K562 (cell line): ENCODE measurements around the gene KPTN. TPM values are rescaled to one million over a fixed set of nuclear protein-coding genes. Genes with fewer than 3 reads are reported as not detected.

Source experiments
- ATAC-seq: fragments of 200-7000 bp; cut with Tn5 transposase; 3 replicates; pipeline ENCODE4 v1.9.1; 2020; ENCODE audit warnings: moderate library complexity
- BruUV-seq: library from RNA; stranded (reverse); fragments of 400-500 nt; replicated peaks from 2 replicates; lab custom pipeline; 2021; lab: Mats Ljungman, UMichigan
- CTCF ChIA-PET: fragments of 300-600 bp; formaldehyde crosslinking; extraction: SDS; loops from one replicate; lab custom pipeline; 2021; ENCODE audit warnings: low intra/inter-chr PET ratio; lab: Yijun Ruan, JAX
- POLR2A ChIA-PET: fragments of 300-600, 350-650 bp; sonication (Branson Sonifier 250); formaldehyde crosslinking; extraction: SDS; loops from one replicate; lab custom pipeline; 2021; ENCODE audit warnings: antibody characterized with exemption, inconsistent platforms; lab: Yijun Ruan, JAX
- DNase-seq, 4 experiments: peaks; one replicate each; pipeline versions ENCODE4 v3.0.0 to v3.0.0-alpha.2; 2011 to 2018; ENCODE audit warnings: low spot score in 3 of 4, mixed read lengths in 3 of 4; ENCODE audit errors: extremely low read depth in 1 of 4
- FAIRE-seq: peaks from 2 replicates; lab custom pipeline; 2011; peaks lifted over from hg19 to GRCh38; lab: Jason Lieb, UNC
- H2AFZ ChIP-seq: 2 replicates; pipeline ENCODE4 v1.6.0; 2011; ENCODE audit warnings: low read depth, low read length, control low read depth, inconsistent platforms
- H3K27ac ChIP-seq: fragments of 200-600 bp; 3 replicates; pipeline ENCODE4 v1.8.0; 2011; ENCODE audit warnings: low read depth, mild to moderate bottlenecking, control low read depth, inconsistent platforms, low read length, moderate library complexity, mixed read lengths; ENCODE audit errors: extremely low read depth
- H3K27me3 ChIP-seq, 2 experiments: fragments of 300-600 bp in 1 of 2; 2 replicates in 1 of 2; 3 replicates in 1 of 2; pipeline versions ENCODE4 v1.6.0 to v1.8.0; 2011; ENCODE audit warnings: inconsistent platforms in 2 of 2, low read length in 2 of 2, mild to moderate bottlenecking in 1 of 2, mixed read lengths in 1 of 2, moderate library complexity in 1 of 2; ENCODE audit not compliant: control insufficient read depth in 2 of 2, insufficient read depth in 2 of 2
- H3K36me3 ChIP-seq: fragments of 300-600 bp; 3 replicates; pipeline ENCODE4 v1.8.0; 2011; ENCODE audit warnings: mild to moderate bottlenecking, low read length, inconsistent platforms; ENCODE audit not compliant: control insufficient read depth, insufficient read depth
- H3K4me1 ChIP-seq, 2 experiments: fragments of 200-600 bp in 1 of 2; replicated peaks in 1 of 2; 2 replicates in 1 of 2; 3 replicates in 1 of 2; pipeline versions ENCODE4 v1.5.1 to v1.8.0; 2011; ENCODE audit warnings: inconsistent platforms in 2 of 2, low read length in 2 of 2, mild to moderate bottlenecking in 1 of 2, mixed read lengths in 1 of 2, moderate library complexity in 1 of 2; ENCODE audit not compliant: control insufficient read depth in 2 of 2, insufficient read depth in 2 of 2
- H3K4me2 ChIP-seq: 2 replicates; pipeline ENCODE4 v1.6.1; 2011; ENCODE audit warnings: low read length, control low read depth, inconsistent platforms, mixed read lengths; ENCODE audit not compliant: insufficient read depth
- H3K4me3 ChIP-seq: fragments of 200-600 bp; sonication (generic), shearing (Covaris generic); 2 replicates; pipeline ENCODE4 v1.5.1; 2016; ENCODE audit warnings: control low read depth, inconsistent platforms
- H3K79me2 ChIP-seq: fragments of 200-600 bp; 3 replicates; pipeline ENCODE4 v1.8.0; 2011; ENCODE audit warnings: low read length, inconsistent platforms; ENCODE audit not compliant: control insufficient read depth, insufficient read depth
- H3K9ac ChIP-seq, 2 experiments: 2 replicates each; pipeline versions ENCODE4 v1.6.0 to v1.6.1; 2011; ENCODE audit warnings: low read depth in 2 of 2, low read length in 2 of 2, control low read depth in 1 of 2, inconsistent platforms in 1 of 2, mild to moderate bottlenecking in 1 of 2, mixed read lengths in 1 of 2; ENCODE audit not compliant: insufficient read depth in 1 of 2
- H3K9me1 ChIP-seq: one replicate; pipeline ENCODE4 v1.6.0; 2011; ENCODE audit warnings: inconsistent platforms, mild to moderate bottlenecking, low read length, moderate library complexity; ENCODE audit not compliant: control insufficient read depth, insufficient read depth
- H3K9me3 ChIP-seq: replicated peaks from 2 replicates; pipeline ENCODE4 v1.5.1; 2011; ENCODE audit warnings: low read depth, low read length, inconsistent platforms; ENCODE audit not compliant: control insufficient read depth, insufficient read depth
- H4K20me1 ChIP-seq: replicated peaks from 2 replicates; pipeline ENCODE4 v1.6.1; 2011; ENCODE audit warnings: low read length, inconsistent platforms, mixed read lengths; ENCODE audit not compliant: control insufficient read depth, insufficient read depth
- ASH1L ChIP-seq: fragments of 450-650 bp; IDR thresholded peaks from 2 replicates; pipeline ENCODE4 v1.6.1; 2018; ENCODE audit warnings: borderline replicate concordance, mild to moderate bottlenecking, low read depth; ENCODE audit not compliant: partially characterized antibody
- HDAC3 ChIP-seq: fragments of 450-650 bp; IDR thresholded peaks from 2 replicates; pipeline ENCODE4 v1.6.1; 2018; ENCODE audit warnings: borderline replicate concordance, mild to moderate bottlenecking, moderate library complexity; ENCODE audit not compliant: partially characterized antibody
- HMG20A ChIP-seq: fragments of 450-650 bp; formaldehyde crosslinking; conservative IDR thresholded peaks from 2 replicates; pipeline ENCODE4 v1.4.0; 2020; ENCODE audit warnings: mild to moderate bottlenecking, mixed read lengths
- KLF1 ChIP-seq: fragments of 450-650 bp; IDR thresholded peaks from 2 replicates; pipeline ENCODE4 v1.6.1; 2016; ENCODE audit warnings: missing genetic modification characterization, missing compliant biosample characterization
- MAFG ChIP-seq: fragments of 450-650 bp; conservative IDR thresholded peaks from 2 replicates; pipeline ENCODE4 v1.6.1; 2016; ENCODE audit warnings: missing genetic modification characterization, missing compliant biosample characterization
- MYNN ChIP-seq, 2 experiments: sonication (generic); formaldehyde crosslinking in 1 of 2; IDR thresholded peaks; 2 replicates each; pipeline versions ENCODE4 v1.5.0 to v1.6.1; 2016 to 2020; ENCODE audit warnings: antibody characterized with exemption in 1 of 2, missing genetic modification reagents in 1 of 2
- NBN ChIP-seq: fragments of 450-650 bp; IDR thresholded peaks from 2 replicates; pipeline ENCODE4 v1.6.1; 2016; ENCODE audit warnings: low read depth, mild to moderate bottlenecking
- OTX1 ChIP-seq: fragments of 450-650 bp; formaldehyde crosslinking; IDR thresholded peaks from 2 replicates; pipeline ENCODE4 v1.4.0; 2022; ENCODE audit warnings: mild to moderate bottlenecking
- PTBP1 ChIP-seq: fragments of 200-400 bp; formaldehyde crosslinking; IDR thresholded peaks from 2 replicates; pipeline ENCODE4 v1.6.1; 2017; ENCODE audit warnings: low read depth, low read length
- RFX5 ChIP-seq: IDR thresholded peaks from 2 replicates; pipeline ENCODE4 v1.6.1; 2011; ENCODE audit warnings: low read depth, mild to moderate bottlenecking, improper control_type of control experiment, low read length
- TCF7 ChIP-seq: sonication (generic); IDR thresholded peaks from 2 replicates; pipeline ENCODE4 v1.6.1; 2016; ENCODE audit warnings: antibody characterized with exemption, borderline replicate concordance
- U2AF2 ChIP-seq: fragments of 200-400 bp; formaldehyde crosslinking; optimal IDR thresholded peaks from 2 replicates; pipeline ENCODE3; 2017; ENCODE audit warnings: low read depth, mild to moderate bottlenecking, low read length
- ZBTB8A ChIP-seq: fragments of 450-650 bp; IDR thresholded peaks from 2 replicates; pipeline ENCODE4 v1.6.1; 2018; ENCODE audit warnings: mild to moderate bottlenecking, moderate library complexity; ENCODE audit not compliant: partially characterized antibody
- ZNF197 ChIP-seq: fragments of 200-800 bp; sonication (Bioruptor generic); IDR thresholded peaks from 2 replicates; pipeline ENCODE4 v1.6.1; 2016; ENCODE audit warnings: low read depth, missing genetic modification characterization, missing compliant biosample characterization
- ZNF232 ChIP-seq: sonication (generic); formaldehyde crosslinking; IDR thresholded peaks from 2 replicates; pipeline ENCODE4 v1.8.0; 2022; ENCODE audit warnings: mild to moderate bottlenecking, missing genetic modification reagents
- ZNF282 ChIP-seq: sonication (generic); formaldehyde crosslinking; IDR thresholded peaks from 2 replicates; pipeline ENCODE4 v1.8.1; 2023; ENCODE audit warnings: missing genetic modification reagents
- ZNF764 ChIP-seq: fragments of 250-450 bp; sonication (Bioruptor Pico); IDR thresholded peaks from 2 replicates; pipeline ENCODE4 v1.4.0; 2020; ENCODE audit warnings: low read depth, mild to moderate bottlenecking, moderate library complexity
- WGBS: fragments of 100-300 bp; shearing (Covaris generic); methylation state at CpG from one replicate; pipeline ENCODE4 v1.1.6; 2016; ENCODE audit warnings: low coverage, mixed read lengths; ENCODE audit not compliant: insufficient coverage; ENCODE audit errors: missing lambda C conversion rate; 5-methylcytosine and 5-hydroxymethylcytosine counted together
- in situ Hi-C: fragments of 300-500 bp; cut with MboI; formaldehyde crosslinking; loops from 4 replicates; pipeline ENCODE4 v1.15.0; 2018; ENCODE audit warnings: inconsistent platforms, mixed read lengths
- intact Hi-C: fragments of 100-400 bp; cut with micrococcal nuclease; formaldehyde crosslinking; loops from 2 replicates; pipeline ENCODE4 v1.14.2; 2022
- polyA plus RNA-seq, 8 experiments: library from polyadenylated mRNA; depleted of rRNA in 4 of 8; stranded (reverse) in 5 of 8; unstranded in 3 of 8; fragments of >200 nt; fragmentation: Nextera tagmentation in 2 of 8; fragmentation: Illumina TruSeq in 1 of 8; extraction: Ambion mirVana in 2 of 8; extraction: Trizol in 1 of 8; gene quantifications; 2 replicates each; pipeline versions ENCODE4 v1.2.1 to v1.2.3, GENCODE V29; 2011 to 2014; ENCODE audit warnings: inconsistent platforms in 1 of 8, missing spikeins in 1 of 8
- total RNA-seq, 7 experiments: library from RNA; depleted of rRNA in 6 of 7; stranded (reverse); fragments of >200 nt in 6 of 7; fragmentation: Illumina TruSeq in 2 of 7; extraction: Trizol in 2 of 7; gene quantifications; 2 replicates each; pipeline versions ENCODE4 v1.2.1 to v1.2.3, GENCODE V29; 2011 to 2021; ENCODE audit warnings: low replicate concordance in 1 of 7

The KPTN gene
- total and polyA plus RNA-seq, 9 of the 15 experiments (the other 6 are each of a cell fraction or from before 2014, with no cell fraction given) = 0.56 to 18.2 (median 8.5) TPM

GRCh38 chr19:47432091-47432490, 51.9 kb downstream of the KPTN start:
- Histone ChIP-seq H3K9ac (no peak overlapping the region), H3K4me1 (peaks cover 11 to 35% of the 10 kb centered on the region in 2 experiments; a peak in 3 of 5 replicates), H3K4me2 (no peak overlapping the region), H3K4me3 (no peak overlapping the region), H3K27ac (no peak overlapping the region), H3K9me3 (no peaks in the 10 kb centered on the region), H3K27me3 (peaks cover 0 to 13% of the 10 kb centered on the region in 2 experiments; a peak in 1 of 5 replicates), H3K79me2 (no peaks in the 10 kb centered on the region), H3K36me3 (no peaks in the 10 kb centered on the region), H3K9me1 (no peaks in the 10 kb centered on the region), H2AFZ (no peak overlapping the region), H4K20me1 (peaks cover 12% of the 10 kb centered on the region; the same call in 1 of the 2 replicates)
- in situ Hi-C loops (no loop called here), intact Hi-C loops (no loop called here)
- FAIRE-seq (no peak), ATAC-seq (no peak), DNase-seq (no peak)
- no TSS peak for BruUV-seq
- 68% methylated on average over 18 of the region's 18 CpGs for WGBS
- POLR2A ChIA-PET = interaction anchor here (1.1 to 1.3 kb wide), 2 partner anchors 77 to 264 kb away, joined by 3 to 6 read pairs; no protein-coding TSS in a partner anchor
- CTCF ChIA-PET = no interaction called here
- TF ChIP-seq U2AF2 (no peak), ZNF197 (CRISPR knock-in tag) (no peak), HDAC3 (no peak), HMG20A (CRISPR knock-in tag) (no peak), MAFG (tag) (no peak), ZNF282 (CRISPR knock-in tag) (no peak), NBN (no peak), OTX1 (CRISPR knock-in tag) (no peak), ZNF764 (no peak), ZNF232 (CRISPR knock-in tag) (no peak), RFX5 (no peak), KLF1 (tag) (no peak), TCF7 (no peak), ZBTB8A (no peak), PTBP1 (no peak), ASH1L (no peak), MYNN (IDR thresholded peaks at IDR 0.05) (no peak), MYNN (CRISPR knock-in tag; IDR thresholded peaks at IDR 0.05) (no peak)
